WTC11 (cell line): ENCODE measurements around the gene CLHC1. TPM values are rescaled to one million over a fixed set of nuclear protein-coding genes. Genes with fewer than 3 reads are reported as not detected.
A peak's percentile ranks its signal among the peaks of the same experiment; 100 is the strongest.

Experiments used
- ATAC-seq: fragments of 200-7000 bp; cut with Tn5 transposase; 2 replicates; pipeline ENCODE4 v1.10.0; 2021; ENCODE audit warnings: mild to moderate bottlenecking, moderate library complexity
- CTCF ChIA-PET: fragments of 300-600 bp; sonication (Branson Sonifier 250); formaldehyde crosslinking; loops from one replicate; lab custom pipeline; 2021; ENCODE audit warnings: antibody characterized with exemption; lab: Charles Lee
- POLR2A ChIA-PET: fragments of 350-600 bp; sonication (Branson Sonifier 250); formaldehyde crosslinking; loops from one replicate; lab custom pipeline; 2021; ENCODE audit warnings: antibody characterized with exemption; lab: Charles Lee
- DNase-seq: peaks from one replicate; pipeline ENCODE4 v3.0.0; 2021; ENCODE audit warnings: low spot score
- H3K27ac Mint-ChIP-seq: 2 replicates; pipeline ENCODE4 v1.8.0; 2021; ENCODE audit warnings: mixed read lengths
- H3K27me3 Mint-ChIP-seq: 2 replicates; pipeline ENCODE4 v1.8.0; 2021; ENCODE audit warnings: low read depth, mild to moderate bottlenecking, moderate library complexity, mixed read lengths
- H3K36me3 Mint-ChIP-seq: 2 replicates; pipeline ENCODE4 v1.8.0; 2021; ENCODE audit warnings: mixed read lengths
- H3K4me1 Mint-ChIP-seq: 2 replicates; pipeline ENCODE4 v1.8.0; 2022; ENCODE audit warnings: mixed read lengths
- H3K4me3 Mint-ChIP-seq: 2 replicates; pipeline ENCODE4 v1.8.0; 2021; ENCODE audit warnings: mild to moderate bottlenecking, moderate library complexity, mixed read lengths
- H3K9me3 Mint-ChIP-seq: 2 replicates; pipeline ENCODE4 v1.8.0; 2021; ENCODE audit warnings: mixed read lengths
- ATF1 ChIP-seq: sonication (generic); formaldehyde crosslinking; IDR thresholded peaks from 2 replicates; pipeline ENCODE4 v1.8.1; 2023; ENCODE audit warnings: mild to moderate bottlenecking, moderate library complexity, missing genetic modification reagents
- EMX1 ChIP-seq: fragments of 250-450 bp; sonication (Bioruptor Pico); IDR thresholded peaks from 2 replicates; pipeline ENCODE4 v1.8.0; 2021; ENCODE audit warnings: mild to moderate bottlenecking
- JUN ChIP-seq: sonication (generic); formaldehyde crosslinking; IDR thresholded peaks from 2 replicates; pipeline ENCODE4 v1.8.0; 2023; ENCODE audit warnings: mild to moderate bottlenecking, missing genetic modification reagents
- NFATC4 ChIP-seq: fragments of 250-450 bp; sonication (Bioruptor Pico); IDR thresholded peaks from 2 replicates; pipeline ENCODE4 v1.9.0; 2021; ENCODE audit warnings: mild to moderate bottlenecking
- NFYB ChIP-seq: sonication (generic); formaldehyde crosslinking; conservative IDR thresholded peaks from 2 replicates; pipeline ENCODE4 v1.8.0; 2022; ENCODE audit warnings: low read depth, missing genetic modification reagents
- NR3C1 ChIP-seq: sonication (generic); formaldehyde crosslinking; conservative IDR thresholded peaks from 2 replicates; pipeline ENCODE4 v1.8.1; 2023; ENCODE audit warnings: low read depth, mild to moderate bottlenecking, missing genetic modification reagents
- TEAD4 ChIP-seq: sonication (generic); formaldehyde crosslinking; IDR thresholded peaks from 2 replicates; pipeline ENCODE4 v1.8.0; 2022; ENCODE audit warnings: mild to moderate bottlenecking, missing genetic modification reagents
- ZNF121 ChIP-seq: sonication (generic); formaldehyde crosslinking; IDR thresholded peaks from 2 replicates; pipeline ENCODE4 v1.8.0; 2023; ENCODE audit warnings: missing genetic modification reagents
- ZNF416 ChIP-seq: fragments of 250-450 bp; sonication (Bioruptor Pico); IDR thresholded peaks from 2 replicates; pipeline ENCODE4 v1.9.0; 2021; ENCODE audit warnings: mild to moderate bottlenecking, inconsistent platforms
- total RNA-seq: library from RNA; stranded (reverse); gene quantifications from 3 replicates; pipeline ENCODE4 v1.2.3, GENCODE V29; 2021
- TF ChIP-seq, protein P1 (sequence below): fragments of 250-450 bp; sonication (Bioruptor Pico); IDR thresholded peaks from 2 replicates; pipeline ENCODE4 v1.9.0; 2021; ENCODE audit warnings: mild to moderate bottlenecking
- TF ChIP-seq, protein P2 (sequence below): sonication (generic); formaldehyde crosslinking; IDR thresholded peaks from 2 replicates; pipeline ENCODE4 v1.8.1; 2023; ENCODE audit warnings: mild to moderate bottlenecking, missing genetic modification reagents, borderline replicate concordance
- TF ChIP-seq, protein P3 (sequence below): fragments of 200-600 bp; IDR thresholded peaks from 2 replicates; pipeline ENCODE4 v1.8.0; 2022; ENCODE audit warnings: antibody characterized with exemption
- TF ChIP-seq, protein P4 (sequence below): fragments of 250-450 bp; sonication (Bioruptor Pico); IDR thresholded peaks from 2 replicates; pipeline ENCODE4 v1.8.0; 2021; ENCODE audit warnings: mild to moderate bottlenecking
- TF ChIP-seq, protein P5 (sequence below): sonication (generic); formaldehyde crosslinking; IDR thresholded peaks from 2 replicates; pipeline ENCODE4 v1.8.1; 2023; ENCODE audit warnings: mild to moderate bottlenecking, missing genetic modification reagents, moderate library complexity
- TF ChIP-seq, protein P6 (sequence below): sonication (generic); formaldehyde crosslinking; IDR thresholded peaks from 2 replicates; pipeline ENCODE4 v1.8.0; 2022; ENCODE audit warnings: mild to moderate bottlenecking, missing genetic modification reagents
- TF ChIP-seq, protein P7 (sequence below): sonication (generic); formaldehyde crosslinking; IDR thresholded peaks from 2 replicates; pipeline ENCODE4 v1.8.0; 2022; ENCODE audit warnings: mild to moderate bottlenecking, missing genetic modification reagents

The CLHC1 gene
- total RNA-seq, 1 experiment from 2014 or later = 7.5 TPM

DNA sequence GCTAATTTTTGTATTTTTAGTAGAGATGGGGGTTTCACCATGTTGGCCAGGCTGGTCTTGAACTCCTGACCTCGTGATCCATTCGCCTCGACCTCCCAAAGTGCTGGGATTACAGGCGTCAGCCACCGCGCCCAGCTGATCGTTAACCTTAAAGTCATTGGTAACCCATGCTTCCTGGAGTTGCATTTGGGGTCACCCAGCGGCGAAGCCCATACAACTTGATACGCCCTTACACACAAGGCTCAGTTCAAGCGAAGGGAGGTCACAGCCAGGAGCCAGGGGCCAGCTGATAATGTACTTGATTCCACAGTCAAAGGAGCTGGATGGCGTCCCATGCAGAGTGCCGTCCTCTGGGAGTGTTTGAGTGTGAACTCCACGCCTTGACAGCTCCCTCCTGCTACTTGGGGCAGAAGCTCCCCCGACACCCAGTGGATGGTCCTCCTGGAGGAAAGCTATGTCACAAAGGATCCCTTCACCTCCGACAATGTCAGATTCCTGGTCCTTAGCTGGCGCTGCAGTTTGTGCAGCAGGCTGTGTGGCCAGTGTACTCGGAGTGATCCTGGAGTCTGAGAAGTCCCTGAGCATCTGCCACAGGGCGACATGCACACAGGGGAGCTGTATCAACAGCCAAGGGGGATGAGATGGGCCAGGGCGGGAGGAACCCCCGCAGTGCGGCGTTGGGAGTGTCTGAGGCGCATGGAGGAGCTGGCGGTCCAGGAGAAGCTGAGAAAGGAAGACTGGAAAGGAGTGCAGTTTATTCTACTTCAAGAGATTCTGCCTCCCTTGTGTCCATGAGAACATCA, 7.9 kb downstream of the CLHC1 start:
- Mint-ChIP-seq H3K4me1 (peaks cover 8% of the 10 kb centered on the region), H3K27me3 (no peaks in the 10 kb centered on the region), H3K9me3 (no peaks in the 10 kb centered on the region), H3K4me3 (peak overlapping the region; percentile 77), H3K27ac (peak overlapping the region; percentile 70), H3K36me3 (0 out of 2 replicates have a peak, but pooled peaks cover 2% of the 10 kb centered on the region)
- ChIA-PET POLR2A (interaction anchor here (0.6 to 1.2 kb wide), 5 partner anchors 8 to 693 kb away, joined by 3 to 6 read pairs (median 4); partner anchors contain the start of genes CLHC1, RPS27A and RTN4), CTCF (interaction anchor here (0.7 to 2.7 kb wide), 8 partner anchors 14 to 558 kb away, joined by 3 to 9 read pairs (median 4); no protein-coding TSS in a partner anchor)
- no peak for DNase-seq
- TF ChIP-seq EMX1 (CRISPR knock-in tag) = 0 out of 2 replicates have a peak, but pooled peaks have one; percentile 14
- no peak for TF ChIP-seq NR3C1 (CRISPR knock-in tag)
- peak; percentile 6 for ATAC-seq

DNA sequence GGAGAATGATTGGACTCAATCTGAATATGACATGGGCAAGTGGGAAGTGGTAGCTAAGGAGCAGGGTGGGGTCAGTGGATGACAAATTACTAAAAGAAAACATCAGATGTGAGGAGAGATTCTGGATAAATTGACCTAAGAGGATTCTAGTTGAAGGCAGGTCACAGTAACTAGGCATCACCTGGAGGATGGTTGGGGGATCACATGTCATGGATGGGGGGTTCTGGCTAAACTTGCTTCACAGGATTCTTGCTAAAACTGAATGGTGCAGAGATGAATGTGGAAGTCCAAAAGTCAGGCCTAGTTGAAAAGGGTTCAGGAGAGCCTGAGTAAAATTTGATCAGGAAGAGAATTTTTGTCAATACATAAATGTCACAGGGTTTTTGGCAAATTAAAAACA, 18.3 kb downstream of the CLHC1 start:
- ATAC-seq (peak; percentile 71), DNase-seq (no peak)
- ChIA-PET POLR2A (no interaction called here), CTCF (interaction anchor here (1.0 kb wide), 1 partner anchor 314 kb away, joined by 3 read pairs; no protein-coding TSS in a partner anchor)
- H3K27ac Mint-ChIP-seq = no peak overlapping the region
- no peaks in the 10 kb centered on the region for H3K9me3 Mint-ChIP-seq
- no peaks in the 10 kb centered on the region for H3K27me3 Mint-ChIP-seq
- H3K4me3 Mint-ChIP-seq = no peak overlapping the region
- H3K4me1 Mint-ChIP-seq = peaks cover 18% of the 10 kb centered on the region
- TF ChIP-seq, protein P1, sequence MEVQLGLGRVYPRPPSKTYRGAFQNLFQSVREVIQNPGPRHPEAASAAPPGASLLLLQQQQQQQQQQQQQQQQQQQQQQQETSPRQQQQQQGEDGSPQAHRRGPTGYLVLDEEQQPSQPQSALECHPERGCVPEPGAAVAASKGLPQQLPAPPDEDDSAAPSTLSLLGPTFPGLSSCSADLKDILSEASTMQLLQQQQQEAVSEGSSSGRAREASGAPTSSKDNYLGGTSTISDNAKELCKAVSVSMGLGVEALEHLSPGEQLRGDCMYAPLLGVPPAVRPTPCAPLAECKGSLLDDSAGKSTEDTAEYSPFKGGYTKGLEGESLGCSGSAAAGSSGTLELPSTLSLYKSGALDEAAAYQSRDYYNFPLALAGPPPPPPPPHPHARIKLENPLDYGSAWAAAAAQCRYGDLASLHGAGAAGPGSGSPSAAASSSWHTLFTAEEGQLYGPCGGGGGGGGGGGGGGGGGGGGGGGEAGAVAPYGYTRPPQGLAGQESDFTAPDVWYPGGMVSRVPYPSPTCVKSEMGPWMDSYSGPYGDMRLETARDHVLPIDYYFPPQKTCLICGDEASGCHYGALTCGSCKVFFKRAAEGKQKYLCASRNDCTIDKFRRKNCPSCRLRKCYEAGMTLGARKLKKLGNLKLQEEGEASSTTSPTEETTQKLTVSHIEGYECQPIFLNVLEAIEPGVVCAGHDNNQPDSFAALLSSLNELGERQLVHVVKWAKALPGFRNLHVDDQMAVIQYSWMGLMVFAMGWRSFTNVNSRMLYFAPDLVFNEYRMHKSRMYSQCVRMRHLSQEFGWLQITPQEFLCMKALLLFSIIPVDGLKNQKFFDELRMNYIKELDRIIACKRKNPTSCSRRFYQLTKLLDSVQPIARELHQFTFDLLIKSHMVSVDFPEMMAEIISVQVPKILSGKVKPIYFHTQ (CRISPR knock-in tag) = no peak
- TF ChIP-seq, protein P2, sequence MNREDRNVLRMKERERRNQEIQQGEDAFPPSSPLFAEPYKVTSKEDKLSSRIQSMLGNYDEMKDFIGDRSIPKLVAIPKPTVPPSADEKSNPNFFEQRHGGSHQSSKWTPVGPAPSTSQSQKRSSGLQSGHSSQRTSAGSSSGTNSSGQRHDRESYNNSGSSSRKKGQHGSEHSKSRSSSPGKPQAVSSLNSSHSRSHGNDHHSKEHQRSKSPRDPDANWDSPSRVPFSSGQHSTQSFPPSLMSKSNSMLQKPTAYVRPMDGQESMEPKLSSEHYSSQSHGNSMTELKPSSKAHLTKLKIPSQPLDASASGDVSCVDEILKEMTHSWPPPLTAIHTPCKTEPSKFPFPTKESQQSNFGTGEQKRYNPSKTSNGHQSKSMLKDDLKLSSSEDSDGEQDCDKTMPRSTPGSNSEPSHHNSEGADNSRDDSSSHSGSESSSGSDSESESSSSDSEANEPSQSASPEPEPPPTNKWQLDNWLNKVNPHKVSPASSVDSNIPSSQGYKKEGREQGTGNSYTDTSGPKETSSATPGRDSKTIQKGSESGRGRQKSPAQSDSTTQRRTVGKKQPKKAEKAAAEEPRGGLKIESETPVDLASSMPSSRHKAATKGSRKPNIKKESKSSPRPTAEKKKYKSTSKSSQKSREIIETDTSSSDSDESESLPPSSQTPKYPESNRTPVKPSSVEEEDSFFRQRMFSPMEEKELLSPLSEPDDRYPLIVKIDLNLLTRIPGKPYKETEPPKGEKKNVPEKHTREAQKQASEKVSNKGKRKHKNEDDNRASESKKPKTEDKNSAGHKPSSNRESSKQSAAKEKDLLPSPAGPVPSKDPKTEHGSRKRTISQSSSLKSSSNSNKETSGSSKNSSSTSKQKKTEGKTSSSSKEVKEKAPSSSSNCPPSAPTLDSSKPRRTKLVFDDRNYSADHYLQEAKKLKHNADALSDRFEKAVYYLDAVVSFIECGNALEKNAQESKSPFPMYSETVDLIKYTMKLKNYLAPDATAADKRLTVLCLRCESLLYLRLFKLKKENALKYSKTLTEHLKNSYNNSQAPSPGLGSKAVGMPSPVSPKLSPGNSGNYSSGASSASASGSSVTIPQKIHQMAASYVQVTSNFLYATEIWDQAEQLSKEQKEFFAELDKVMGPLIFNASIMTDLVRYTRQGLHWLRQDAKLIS (CRISPR knock-in tag) = no peak
- TF ChIP-seq NFYB (no peak), ATF1 (CRISPR knock-in tag) (no peak), ZNF416 (CRISPR knock-in tag) (no peak), TEAD4 (CRISPR knock-in tag) (no peak), ZNF121 (CRISPR knock-in tag) (no peak), NFATC4 (no peak), JUN (CRISPR knock-in tag) (no peak)
- TF ChIP-seq, protein P3, sequence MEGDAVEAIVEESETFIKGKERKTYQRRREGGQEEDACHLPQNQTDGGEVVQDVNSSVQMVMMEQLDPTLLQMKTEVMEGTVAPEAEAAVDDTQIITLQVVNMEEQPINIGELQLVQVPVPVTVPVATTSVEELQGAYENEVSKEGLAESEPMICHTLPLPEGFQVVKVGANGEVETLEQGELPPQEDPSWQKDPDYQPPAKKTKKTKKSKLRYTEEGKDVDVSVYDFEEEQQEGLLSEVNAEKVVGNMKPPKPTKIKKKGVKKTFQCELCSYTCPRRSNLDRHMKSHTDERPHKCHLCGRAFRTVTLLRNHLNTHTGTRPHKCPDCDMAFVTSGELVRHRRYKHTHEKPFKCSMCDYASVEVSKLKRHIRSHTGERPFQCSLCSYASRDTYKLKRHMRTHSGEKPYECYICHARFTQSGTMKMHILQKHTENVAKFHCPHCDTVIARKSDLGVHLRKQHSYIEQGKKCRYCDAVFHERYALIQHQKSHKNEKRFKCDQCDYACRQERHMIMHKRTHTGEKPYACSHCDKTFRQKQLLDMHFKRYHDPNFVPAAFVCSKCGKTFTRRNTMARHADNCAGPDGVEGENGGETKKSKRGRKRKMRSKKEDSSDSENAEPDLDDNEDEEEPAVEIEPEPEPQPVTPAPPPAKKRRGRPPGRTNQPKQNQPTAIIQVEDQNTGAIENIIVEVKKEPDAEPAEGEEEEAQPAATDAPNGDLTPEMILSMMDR = no peak
- TF ChIP-seq, protein P4, sequence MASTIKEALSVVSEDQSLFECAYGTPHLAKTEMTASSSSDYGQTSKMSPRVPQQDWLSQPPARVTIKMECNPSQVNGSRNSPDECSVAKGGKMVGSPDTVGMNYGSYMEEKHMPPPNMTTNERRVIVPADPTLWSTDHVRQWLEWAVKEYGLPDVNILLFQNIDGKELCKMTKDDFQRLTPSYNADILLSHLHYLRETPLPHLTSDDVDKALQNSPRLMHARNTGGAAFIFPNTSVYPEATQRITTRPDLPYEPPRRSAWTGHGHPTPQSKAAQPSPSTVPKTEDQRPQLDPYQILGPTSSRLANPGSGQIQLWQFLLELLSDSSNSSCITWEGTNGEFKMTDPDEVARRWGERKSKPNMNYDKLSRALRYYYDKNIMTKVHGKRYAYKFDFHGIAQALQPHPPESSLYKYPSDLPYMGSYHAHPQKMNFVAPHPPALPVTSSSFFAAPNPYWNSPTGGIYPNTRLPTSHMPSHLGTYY = no peak
- TF ChIP-seq, protein P5, sequence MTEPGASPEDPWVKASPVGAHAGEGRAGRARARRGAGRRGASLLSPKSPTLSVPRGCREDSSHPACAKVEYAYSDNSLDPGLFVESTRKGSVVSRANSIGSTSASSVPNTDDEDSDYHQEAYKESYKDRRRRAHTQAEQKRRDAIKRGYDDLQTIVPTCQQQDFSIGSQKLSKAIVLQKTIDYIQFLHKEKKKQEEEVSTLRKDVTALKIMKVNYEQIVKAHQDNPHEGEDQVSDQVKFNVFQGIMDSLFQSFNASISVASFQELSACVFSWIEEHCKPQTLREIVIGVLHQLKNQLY (CRISPR knock-in tag) = no peak
- TF ChIP-seq, protein P6, sequence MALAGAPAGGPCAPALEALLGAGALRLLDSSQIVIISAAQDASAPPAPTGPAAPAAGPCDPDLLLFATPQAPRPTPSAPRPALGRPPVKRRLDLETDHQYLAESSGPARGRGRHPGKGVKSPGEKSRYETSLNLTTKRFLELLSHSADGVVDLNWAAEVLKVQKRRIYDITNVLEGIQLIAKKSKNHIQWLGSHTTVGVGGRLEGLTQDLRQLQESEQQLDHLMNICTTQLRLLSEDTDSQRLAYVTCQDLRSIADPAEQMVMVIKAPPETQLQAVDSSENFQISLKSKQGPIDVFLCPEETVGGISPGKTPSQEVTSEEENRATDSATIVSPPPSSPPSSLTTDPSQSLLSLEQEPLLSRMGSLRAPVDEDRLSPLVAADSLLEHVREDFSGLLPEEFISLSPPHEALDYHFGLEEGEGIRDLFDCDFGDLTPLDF (CRISPR knock-in tag) = no peak
- TF ChIP-seq, protein P7, sequence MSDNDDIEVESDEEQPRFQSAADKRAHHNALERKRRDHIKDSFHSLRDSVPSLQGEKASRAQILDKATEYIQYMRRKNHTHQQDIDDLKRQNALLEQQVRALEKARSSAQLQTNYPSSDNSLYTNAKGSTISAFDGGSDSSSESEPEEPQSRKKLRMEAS (CRISPR knock-in tag) = no peak
- no peaks in the 10 kb centered on the region for H3K36me3 Mint-ChIP-seq
